ENCODE results near the gene DIAPH2.

DIAPH2 gene

DNA sequence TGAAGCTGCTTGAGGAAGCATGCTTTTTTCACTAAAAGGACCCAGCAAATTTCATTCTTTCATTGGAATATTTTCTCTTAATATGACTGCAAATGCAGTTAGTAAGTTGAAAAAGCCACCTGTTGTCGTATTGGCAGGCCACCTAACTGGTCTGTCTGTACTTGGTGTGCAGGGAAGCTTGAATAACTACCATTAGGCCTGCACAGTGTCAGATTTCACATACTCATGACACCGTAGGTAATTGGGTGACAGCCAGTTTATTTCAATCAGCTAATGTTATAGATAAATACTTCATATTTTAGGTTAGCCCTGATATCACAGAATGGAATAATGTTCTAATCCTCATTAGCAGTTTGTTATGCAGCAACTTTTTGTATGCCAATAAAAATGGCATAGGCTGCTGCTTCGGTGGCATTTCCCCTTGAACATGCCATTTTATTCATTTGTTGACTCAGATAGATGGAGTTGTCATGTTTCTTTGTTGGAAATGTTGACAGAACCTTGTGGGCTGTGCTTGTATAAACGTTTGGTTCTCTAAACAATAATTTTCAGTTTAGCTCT is 372.8 kb downstream of the DIAPH2 start:
- DNase-seq (ENCODE audit: low spot score) = peak; percentile 1

- no peak for DNase-seq (ENCODE audit: low spot score)
Measured at GRCh38 chrX:97060020-97060419, 375.4 kb downstream of the DIAPH2 start.

DNA sequence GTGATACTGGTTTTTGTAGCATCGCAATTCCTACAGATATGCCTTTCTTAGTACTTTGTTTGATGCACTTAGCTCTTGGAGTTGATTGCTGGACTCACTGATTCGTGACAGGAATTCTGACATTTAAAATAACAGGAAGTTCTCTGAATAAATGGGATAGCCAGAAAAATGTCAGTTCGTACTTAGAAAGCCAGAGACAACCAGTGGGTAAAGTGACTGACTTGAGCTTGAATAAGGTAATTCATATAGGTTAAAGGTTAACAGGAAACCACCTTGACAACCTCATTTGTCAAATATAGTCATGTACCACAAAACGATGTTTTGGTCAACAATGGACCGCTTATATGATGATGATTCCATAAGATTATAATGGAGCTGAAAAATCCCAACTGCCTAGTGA is 380.4 kb downstream of the DIAPH2 start:
- DNase-seq (ENCODE audit: low spot score) = no peak

- no peak for DNase-seq (ENCODE audit: low spot score)
Measured at GRCh38 chrX:97065973-97066372, 381.3 kb downstream of the DIAPH2 start.

DNA sequence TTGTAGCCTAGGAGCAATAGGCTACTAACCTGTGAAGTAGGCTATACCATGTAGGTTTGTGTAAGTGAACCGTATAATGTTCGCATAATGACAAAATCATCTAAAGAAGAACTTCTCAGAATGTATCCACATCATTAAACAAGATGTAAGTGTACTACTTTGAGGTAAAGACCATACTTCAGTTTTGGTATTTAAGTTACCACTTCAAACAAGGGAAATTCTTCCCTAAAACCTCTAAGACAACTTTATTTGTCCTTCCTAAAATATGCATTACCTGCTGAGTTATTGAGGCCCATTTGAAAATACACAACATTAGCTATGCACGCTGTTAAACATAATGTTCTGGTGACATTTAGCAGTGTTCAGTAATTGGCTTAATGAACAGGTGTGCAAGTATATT is 381.7 kb downstream of the DIAPH2 start:
- no peak for DNase-seq (ENCODE audit: low spot score)

GRCh38 chrX:97070346-97070745 is 385.7 kb downstream of the DIAPH2 start:
- DNase-seq (ENCODE audit: low spot score) = no peak

DNA sequence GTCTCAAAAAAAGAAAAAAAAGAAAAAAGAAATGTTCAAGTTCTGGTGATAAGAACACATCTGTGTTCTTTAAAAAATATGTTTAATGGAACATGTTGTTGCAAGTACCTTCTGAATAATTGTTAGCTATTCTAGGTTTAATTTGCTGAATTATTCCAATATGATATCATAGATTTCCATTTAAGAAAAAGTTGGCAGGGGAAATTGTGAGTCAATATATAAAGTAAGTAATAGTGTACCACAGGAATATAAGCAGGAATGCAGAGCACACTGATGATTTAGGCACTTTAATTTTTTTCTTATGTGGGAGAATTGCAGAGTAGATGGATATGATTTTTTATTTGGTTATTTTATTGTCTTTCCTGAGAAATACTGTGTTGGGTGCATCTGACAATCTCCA is 389.8 kb downstream of the DIAPH2 start:
- DNase-seq (ENCODE audit: low spot score) = no peak

- no peak for DNase-seq (ENCODE audit: low spot score)
Measured at GRCh38 chrX:97089116-97089515, 404.5 kb downstream of the DIAPH2 start.

GRCh38 chrX:97096385-97096784 is 411.7 kb downstream of the DIAPH2 start:
- DNase-seq (ENCODE audit: low spot score) = peak; percentile 34

- DNase-seq (ENCODE audit: low spot score) = peak; percentile 3
Measured at GRCh38 chrX:97102938-97103337, 418.3 kb downstream of the DIAPH2 start.

DNA sequence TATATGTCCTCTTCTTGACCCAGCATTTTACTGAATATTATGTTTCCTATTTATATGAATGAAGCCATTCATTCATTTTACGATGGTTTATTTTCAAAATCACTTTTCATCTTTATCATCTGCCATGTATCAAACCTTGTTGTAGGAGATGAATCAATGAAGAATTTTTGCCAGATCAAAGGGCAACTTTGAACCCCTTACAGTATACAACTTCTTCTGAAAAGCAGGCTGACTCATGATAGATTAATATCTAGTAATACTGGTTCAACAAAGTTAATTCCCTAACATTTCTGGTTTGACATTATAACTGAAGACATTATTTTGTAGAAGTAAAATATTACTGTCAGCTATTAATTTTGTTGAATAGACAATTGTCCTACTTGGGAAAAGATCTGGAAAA is 425.1 kb downstream of the DIAPH2 start:
- DNase-seq (ENCODE audit: low spot score) = no peak

GRCh38 chrX:97117572-97117971 is 432.9 kb downstream of the DIAPH2 start:
- no peak for DNase-seq (ENCODE audit: low spot score)

- no peak for DNase-seq (ENCODE audit: low spot score)
Measured at GRCh38 chrX:97119474-97120109, 434.9 kb downstream of the DIAPH2 start.

- no peak for DNase-seq (ENCODE audit: low spot score)
Measured at GRCh38 chrX:97123001-97123400, 438.4 kb downstream of the DIAPH2 start.

- DNase-seq (ENCODE audit: low spot score) = no peak
Measured at GRCh38 chrX:97126020-97126419, 441.4 kb downstream of the DIAPH2 start.

DNA sequence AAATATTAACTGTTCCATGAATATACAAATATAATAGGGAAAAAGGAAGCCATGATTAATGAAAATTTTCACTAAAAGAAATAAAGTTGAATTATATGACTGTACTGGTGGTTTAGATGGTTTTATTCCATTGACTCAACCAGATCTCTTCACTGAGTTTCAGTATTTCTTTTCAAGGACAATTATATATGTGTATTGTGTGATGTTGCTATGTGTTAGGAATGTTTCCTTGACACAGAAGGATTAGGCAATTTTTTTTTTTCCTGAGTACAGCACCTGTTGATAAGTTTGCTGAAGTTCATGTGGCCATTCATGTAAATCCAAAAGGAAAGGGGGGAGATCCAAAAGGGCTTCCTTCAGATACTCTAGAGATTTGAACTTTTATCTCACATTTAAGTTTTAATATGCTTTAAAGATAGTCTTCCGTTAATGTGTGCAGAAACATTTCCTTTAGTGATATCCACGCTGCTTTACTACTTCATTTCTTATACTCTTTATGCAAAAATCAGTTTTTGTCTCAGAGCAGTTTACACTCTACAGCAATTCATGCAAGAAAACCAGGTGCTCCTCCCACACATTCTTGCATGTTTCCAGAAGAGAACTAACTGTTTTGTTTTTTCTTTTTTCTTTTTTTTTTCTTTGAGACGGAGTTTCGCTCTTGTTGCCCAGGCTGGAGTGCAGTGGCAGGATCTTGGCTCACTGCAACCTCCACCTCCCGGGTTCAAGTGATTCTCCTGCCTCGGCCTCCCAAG is 448.2 kb downstream of the DIAPH2 start:
- DNase-seq (ENCODE audit: low spot score) = no peak

GRCh38 chrX:97145934-97146333 is 461.3 kb downstream of the DIAPH2 start:
- DNase-seq (ENCODE audit: low spot score) = no peak

DNA sequence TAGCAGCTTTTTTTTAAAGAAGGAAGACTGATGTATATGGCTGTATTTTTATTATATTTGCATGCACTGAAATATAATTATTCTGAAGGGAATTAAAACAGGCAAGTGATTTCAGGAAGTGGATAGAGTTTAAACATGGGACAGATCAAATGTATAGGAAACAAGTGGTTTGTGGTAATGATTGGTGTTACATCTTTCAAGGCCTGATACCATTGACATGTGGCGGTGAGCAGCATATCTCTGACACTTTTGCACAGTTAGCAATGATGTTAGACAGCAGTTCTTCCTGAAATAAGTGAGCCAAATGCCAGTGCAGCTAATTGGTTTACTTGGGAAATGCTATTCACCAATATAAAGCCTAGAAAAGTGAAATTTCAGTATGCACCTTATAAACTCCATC is 471.2 kb downstream of the DIAPH2 start:
- DNase-seq (ENCODE audit: low spot score) = no peak

DNA sequence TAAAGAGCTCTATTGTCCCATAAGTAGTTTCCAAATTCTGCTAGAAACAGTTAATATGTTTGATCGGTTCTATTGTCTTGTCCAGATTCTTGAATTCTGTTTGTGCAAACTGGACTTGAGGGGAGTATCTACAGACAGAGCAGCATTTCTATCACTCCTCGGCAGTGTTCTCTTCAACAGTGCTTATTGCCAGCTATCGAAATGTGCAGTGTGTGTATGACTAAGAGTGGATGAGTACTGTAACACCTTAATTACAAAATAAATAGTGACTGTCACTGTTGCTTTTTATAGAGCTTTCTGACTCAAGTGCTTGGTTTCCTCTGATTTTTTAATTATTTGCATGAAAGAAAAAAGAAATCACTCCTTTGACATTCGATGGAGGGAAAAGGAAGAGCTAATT is 473.6 kb downstream of the DIAPH2 start:
- DNase-seq (ENCODE audit: low spot score) = peak; percentile 4

GRCh38 chrX:97159916-97160800 is 475.5 kb downstream of the DIAPH2 start:
- no peak for DNase-seq (ENCODE audit: low spot score)

DNA sequence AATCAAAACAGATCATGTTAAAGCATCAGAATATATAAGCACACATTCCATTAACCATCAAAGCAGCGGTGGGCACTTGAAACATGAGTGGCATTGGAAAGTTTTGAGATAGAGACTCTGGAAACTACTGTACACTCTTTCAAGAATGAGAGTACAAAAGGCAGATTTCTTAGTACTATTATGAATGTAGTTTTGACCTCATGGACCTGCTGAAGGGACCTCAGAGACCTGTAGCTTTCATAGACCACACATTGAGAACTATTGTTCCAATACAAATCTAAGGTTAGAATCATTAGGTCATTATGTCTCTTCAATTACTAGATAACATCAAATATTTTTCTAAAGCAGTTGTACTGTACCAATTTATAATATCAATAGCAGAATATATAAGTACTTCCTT is 482.7 kb downstream of the DIAPH2 start:
- no peak for DNase-seq (ENCODE audit: low spot score)

DNA sequence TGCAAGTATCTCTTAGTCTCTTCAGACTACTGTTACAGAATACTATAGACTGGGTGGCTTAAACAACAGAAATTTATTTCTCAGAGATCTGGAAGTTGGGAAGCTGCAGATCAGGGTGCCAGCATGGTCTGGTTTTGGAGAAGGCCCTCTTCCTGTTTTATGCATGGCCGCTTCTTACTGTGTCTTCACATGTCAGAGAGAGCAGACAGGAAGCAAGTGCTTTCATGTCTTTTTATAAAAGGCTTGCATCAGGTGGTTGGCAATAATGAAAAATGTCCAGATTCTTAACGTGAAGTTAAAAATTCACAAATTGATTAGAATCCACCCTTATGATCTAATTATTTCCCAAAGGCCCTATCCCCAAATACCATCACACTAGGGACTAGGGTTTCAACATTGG is 484.0 kb downstream of the DIAPH2 start:
- DNase-seq (ENCODE audit: low spot score) = no peak

DNA sequence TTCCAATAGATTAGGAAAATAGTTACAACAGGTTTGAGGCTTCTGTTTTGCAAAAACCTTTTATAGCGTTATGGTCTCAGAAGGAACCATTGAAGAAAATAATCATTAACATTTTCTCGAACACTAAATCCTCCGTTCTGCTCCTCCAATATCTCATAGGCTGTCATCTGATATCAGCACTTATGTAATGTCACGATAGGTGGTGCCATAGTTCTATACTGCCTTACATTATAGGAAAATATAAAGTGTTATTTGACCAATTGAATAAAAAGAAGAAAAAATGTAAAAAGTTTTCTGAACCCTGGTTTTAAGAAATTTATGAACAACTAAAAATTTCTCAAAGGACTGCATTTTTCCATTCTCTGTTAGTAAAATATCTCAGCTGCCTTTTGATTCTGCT is 490.5 kb downstream of the DIAPH2 start:
- DNase-seq (ENCODE audit: low spot score) = no peak
